Lung (tissue), 12 donors: ENCODE measurements around the gene CNGA4. TPM values are rescaled to one million over a fixed set of nuclear protein-coding genes. Genes with fewer than 3 reads are reported as not detected.

Source experiments
- ATAC-seq: fragments of 200-7000 bp; cut with Tn5 transposase; one replicate; pipeline ENCODE4 v1.9.1; 2020; ENCODE audit warnings: moderate number of reproducible peaks; ENCODE audit not compliant: insufficient read depth, low FRiP score
- DNase-seq, 3 donors: peaks; one replicate each; pipeline ENCODE4 v3.0.0-alpha.2; 2013 to 2017
- H3K27ac ChIP-seq, 2 donors: one replicate each; pipeline ENCODE4 v1.5.1; 2013; ENCODE audit warnings: mild to moderate bottlenecking in 2 of 2, moderate library complexity in 2 of 2, control low read depth in 1 of 2, inconsistent platforms in 1 of 2, low read depth in 1 of 2, low read length in 1 of 2
- H3K27me3 ChIP-seq, 3 donors: one replicate each; pipeline ENCODE4 v1.5.1; 2013; ENCODE audit warnings: low read length in 2 of 3; ENCODE audit not compliant: control insufficient read depth in 3 of 3, insufficient read depth in 3 of 3
- H3K36me3 ChIP-seq, 4 donors: one replicate each; pipeline ENCODE4 v1.5.1; 2013; ENCODE audit warnings: low read length in 4 of 4, mild to moderate bottlenecking in 1 of 4, moderate library complexity in 1 of 4; ENCODE audit not compliant: control insufficient read depth in 4 of 4, insufficient read depth in 4 of 4
- H3K4me1 ChIP-seq, 5 donors: one replicate each; pipeline ENCODE4 v1.5.1; 2013; ENCODE audit warnings: low read length in 5 of 5, mild to moderate bottlenecking in 2 of 5, moderate library complexity in 1 of 5; ENCODE audit not compliant: control insufficient read depth in 5 of 5, insufficient read depth in 5 of 5
- H3K4me3 ChIP-seq: one replicate; pipeline ENCODE4 v1.5.1; 2013; ENCODE audit warnings: mild to moderate bottlenecking, control low read depth, moderate library complexity
- H3K9ac ChIP-seq, 2 donors: one replicate each; pipeline ENCODE4 v1.5.1; 2013; ENCODE audit warnings: low read length in 2 of 2, control low read depth in 1 of 2; ENCODE audit not compliant: insufficient read depth in 1 of 2
- H3K9me3 ChIP-seq, 4 donors: one replicate each; pipeline ENCODE4 v1.5.1; 2013; ENCODE audit warnings: low read length in 3 of 4, mild to moderate bottlenecking in 1 of 4, moderate library complexity in 1 of 4; ENCODE audit not compliant: control insufficient read depth in 4 of 4, insufficient read depth in 3 of 4
- WGBS, 2 donors: extraction: QIAGEN DNeasy Blood & Tissue Kit; methylation state at CpG; one replicate each; pipeline ENCODE4 v1.1.7; 2013; 5-methylcytosine and 5-hydroxymethylcytosine counted together
- polyA plus RNA-seq, 2 donors: library from polyadenylated mRNA; stranded (reverse); fragments of 200-250 nt; gene quantifications; one replicate each; pipeline ENCODE4 v1.2.1, GENCODE V29; 2013
- total RNA-seq, 2 donors: library from RNA; depleted of rRNA in 1 of 2; stranded (reverse); fragments of >200 nt in 1 of 2; gene quantifications; one replicate each; pipeline ENCODE4 v1.2.1, GENCODE V29; 2014 to 2021
- TF ChIP-seq, protein P1 (sequence below): IDR thresholded peaks from 2 replicates; pipeline ENCODE4 v1.5.1; 2012; ENCODE audit warnings: mild to moderate bottlenecking; ENCODE audit errors: control extremely low read depth, extremely low read depth
- donor health status: control.
- donor health status: control.
- donor health status: Bipolar disorder and iron deficiency.
- donor health status: healthy.
- donor health status: DM: yes; HTN: yes; CAD: no.

Gene CNGA4
- total and polyA plus RNA-seq, 4 donors = 0.85 to 12.0 (median 4.6) TPM

DNA sequence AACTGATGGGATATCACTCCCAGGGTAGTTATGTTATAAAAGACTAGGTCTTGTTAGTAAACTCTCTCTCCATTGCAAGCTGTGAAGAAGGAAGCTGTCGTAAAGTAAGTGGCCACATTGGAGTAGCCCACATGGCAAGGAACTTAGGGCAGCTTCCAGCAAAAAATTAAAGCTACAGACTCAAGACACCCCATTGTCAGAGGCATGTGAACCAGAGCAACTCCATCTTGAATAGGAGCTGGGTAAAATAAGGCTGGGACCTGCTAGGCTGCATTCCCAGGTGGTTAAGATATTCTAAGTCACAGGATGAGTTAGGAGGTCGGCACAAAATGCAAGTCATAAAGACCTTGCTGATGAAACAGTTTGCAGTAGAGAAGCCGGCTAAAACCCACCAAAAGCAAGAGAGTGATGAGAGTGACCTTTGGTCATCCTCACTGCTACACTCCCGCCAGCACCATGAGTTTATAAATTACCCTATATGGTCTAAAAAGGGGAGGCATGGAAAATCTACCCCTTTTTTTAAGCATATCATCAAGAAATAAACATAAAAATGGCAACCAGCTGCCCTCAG lies 44.6 kb downstream of the CNGA4 start:
- no peak for DNase-seq
- no peaks in the 10 kb centered on the region for H3K9me3 ChIP-seq
- WGBS, 2 donors = 80% methylated on average over 4 of the region's 4 CpGs
- H3K36me3 ChIP-seq = no peaks in the 10 kb centered on the region
- no peak overlapping the region for H3K27ac ChIP-seq
- H3K27me3 ChIP-seq = peaks cover 0 to 8% (median 3%) of the 10 kb centered on the region in 3 donors
- no peak overlapping the region for H3K9ac ChIP-seq
- H3K4me3 ChIP-seq = no peak overlapping the region
- TF ChIP-seq, protein P1, sequence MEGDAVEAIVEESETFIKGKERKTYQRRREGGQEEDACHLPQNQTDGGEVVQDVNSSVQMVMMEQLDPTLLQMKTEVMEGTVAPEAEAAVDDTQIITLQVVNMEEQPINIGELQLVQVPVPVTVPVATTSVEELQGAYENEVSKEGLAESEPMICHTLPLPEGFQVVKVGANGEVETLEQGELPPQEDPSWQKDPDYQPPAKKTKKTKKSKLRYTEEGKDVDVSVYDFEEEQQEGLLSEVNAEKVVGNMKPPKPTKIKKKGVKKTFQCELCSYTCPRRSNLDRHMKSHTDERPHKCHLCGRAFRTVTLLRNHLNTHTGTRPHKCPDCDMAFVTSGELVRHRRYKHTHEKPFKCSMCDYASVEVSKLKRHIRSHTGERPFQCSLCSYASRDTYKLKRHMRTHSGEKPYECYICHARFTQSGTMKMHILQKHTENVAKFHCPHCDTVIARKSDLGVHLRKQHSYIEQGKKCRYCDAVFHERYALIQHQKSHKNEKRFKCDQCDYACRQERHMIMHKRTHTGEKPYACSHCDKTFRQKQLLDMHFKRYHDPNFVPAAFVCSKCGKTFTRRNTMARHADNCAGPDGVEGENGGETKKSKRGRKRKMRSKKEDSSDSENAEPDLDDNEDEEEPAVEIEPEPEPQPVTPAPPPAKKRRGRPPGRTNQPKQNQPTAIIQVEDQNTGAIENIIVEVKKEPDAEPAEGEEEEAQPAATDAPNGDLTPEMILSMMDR = no peak
- H3K4me1 ChIP-seq = no peaks in the 10 kb centered on the region
- no peak for ATAC-seq

DNA sequence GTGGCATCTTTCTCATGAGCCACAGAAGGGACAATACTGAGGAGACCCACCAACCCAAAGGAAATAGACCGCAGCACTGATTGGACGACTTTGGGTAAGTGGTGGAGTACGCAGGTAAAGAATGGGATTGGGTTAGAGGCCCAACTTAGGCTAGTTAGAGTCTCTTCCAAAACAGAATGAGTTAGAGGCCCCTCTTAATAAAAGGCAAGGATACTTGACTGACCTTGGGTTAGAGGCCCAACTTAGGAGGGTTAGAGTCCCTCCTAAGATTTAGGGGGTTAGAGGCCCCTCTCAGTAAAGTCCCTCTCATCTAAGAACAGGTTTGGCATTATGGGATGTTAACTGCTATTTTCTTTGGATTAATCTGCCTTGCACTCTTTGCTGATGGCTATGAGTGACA lies 45.4 kb downstream of the CNGA4 start:
- Histone ChIP-seq H3K9ac (no peak overlapping the region), H3K4me3 (no peak overlapping the region), H3K27ac (no peak overlapping the region), H3K4me1 (no peaks in the 10 kb centered on the region), H3K27me3 (peaks cover 0 to 8% (median 3%) of the 10 kb centered on the region in 3 donors), H3K36me3 (no peaks in the 10 kb centered on the region), H3K9me3 (no peaks in the 10 kb centered on the region)
- 86 to 90% methylated on average over 3 of the region's 3 CpGs for WGBS, 2 donors
- ATAC-seq (no peak), DNase-seq (no peak)
- TF ChIP-seq, protein P1 = no peak

DNA sequence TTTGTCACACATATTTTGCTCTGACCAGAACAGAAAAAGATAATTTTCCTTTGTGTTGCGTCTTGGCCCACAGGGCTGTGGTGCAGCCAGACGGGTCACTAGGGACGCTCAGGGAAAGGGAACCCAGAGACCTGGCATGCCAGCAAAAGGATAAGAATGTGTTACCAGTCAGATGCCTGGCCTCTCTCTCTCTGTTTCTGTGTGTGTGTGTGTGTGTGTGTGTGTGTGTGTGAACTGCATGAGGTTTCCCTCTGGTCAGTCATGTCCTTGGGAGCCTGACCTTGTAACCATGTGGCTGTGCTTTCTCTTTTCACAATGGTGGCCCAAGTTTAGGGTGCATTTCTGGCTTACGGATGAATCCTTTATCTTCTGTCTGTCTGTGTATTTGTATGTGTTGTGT lies 46.1 kb downstream of the CNGA4 start:
- no peak for ATAC-seq
- TF ChIP-seq, protein P1 = no peak
- 81 to 92% methylated on average over 4 of the region's 4 CpGs for WGBS, 2 donors
- Histone ChIP-seq H3K27ac (no peak overlapping the region), H3K27me3 (peaks cover 0 to 8% (median 3%) of the 10 kb centered on the region in 3 donors), H3K9ac (no peak overlapping the region), H3K4me1 (no peaks in the 10 kb centered on the region), H3K9me3 (no peaks in the 10 kb centered on the region), H3K4me3 (no peak overlapping the region), H3K36me3 (no peaks in the 10 kb centered on the region)
- no peak for DNase-seq

Other genes starting within 250 kb of the CNGA4 start
- under 1 TPM in 1 of 2 donors, not detected in 1; 0.06 TPM for gene OR56A4, start 232.1 kb upstream of the CNGA4 start, total RNA-seq
- not detected for gene OR56A4, start 232.1 kb upstream of the CNGA4 start, polyA plus RNA-seq
- gene OR56A1, start 208.3 kb upstream of the CNGA4 start, total RNA-seq = under 1 TPM in 1 of 2 donors, not detected in 1; 0.09 TPM
- not detected for gene OR56A1, start 208.3 kb upstream of the CNGA4 start, polyA plus RNA-seq
- not detected for gene OR56B4, start 131.4 kb upstream of the CNGA4 start, total RNA-seq
- not detected for gene OR56B4, start 131.4 kb upstream of the CNGA4 start, polyA plus RNA-seq
- gene OR52B2, start 68.8 kb upstream of the CNGA4 start, total RNA-seq = not detected
- gene OR52B2, start 68.8 kb upstream of the CNGA4 start, polyA plus RNA-seq = not detected
- gene OR52W1, start 39.9 kb upstream of the CNGA4 start, total RNA-seq = not detected
- gene OR52W1, start 39.9 kb upstream of the CNGA4 start, polyA plus RNA-seq = not detected
- not detected for gene C11orf42, start 33.5 kb upstream of the CNGA4 start, total RNA-seq
- not detected for gene C11orf42, start 33.5 kb upstream of the CNGA4 start, polyA plus RNA-seq
- gene FHIP1B, start 4.5 kb upstream of the CNGA4 start, total RNA-seq = 10 to 100 TPM; 42.0 to 43.4 TPM
- gene FHIP1B, start 4.5 kb upstream of the CNGA4 start, polyA plus RNA-seq = 10 to 100 TPM; 40.9 to 41.5 TPM
- not detected for gene CCKBR, start 20.7 kb downstream of the CNGA4 start, total RNA-seq
- gene CCKBR, start 20.7 kb downstream of the CNGA4 start, polyA plus RNA-seq = not detected
- 100 to 1,000 TPM in 1 of 2 donors, 10 to 100 TPM in 1; 23.2 to 122 TPM for gene CAVIN3, start 81.4 kb downstream of the CNGA4 start, total RNA-seq
- gene CAVIN3, start 81.4 kb downstream of the CNGA4 start, polyA plus RNA-seq = 100 to 1,000 TPM in 1 of 2 donors, 10 to 100 TPM in 1; 59.1 to 114 TPM
- 10 to 100 TPM; 19.3 to 69.5 TPM for gene SMPD1, start 151.4 kb downstream of the CNGA4 start, total RNA-seq
- gene SMPD1, start 151.4 kb downstream of the CNGA4 start, polyA plus RNA-seq = 10 to 100 TPM; 31.8 to 34.0 TPM
- 10 to 100 TPM; 38.9 to 42.0 TPM for gene APBB1, start 180.0 kb downstream of the CNGA4 start, total RNA-seq
- 10 to 100 TPM; 18.8 to 22.3 TPM for gene APBB1, start 180.0 kb downstream of the CNGA4 start, polyA plus RNA-seq
- 1 to 10 TPM; 2.3 to 3.5 TPM for gene HPX, start 201.9 kb downstream of the CNGA4 start, total RNA-seq
- 1 to 10 TPM in 1 of 2 donors, under 1 TPM in 1; 0.46 to 1.3 TPM for gene HPX, start 201.9 kb downstream of the CNGA4 start, polyA plus RNA-seq
- gene TRIM3, start 234.9 kb downstream of the CNGA4 start, total RNA-seq = 10 to 100 TPM; 28.4 to 29.0 TPM
- 10 to 100 TPM; 15.7 to 16.4 TPM for gene TRIM3, start 234.9 kb downstream of the CNGA4 start, polyA plus RNA-seq
- gene ARFIP2, start 242.2 kb downstream of the CNGA4 start, total RNA-seq = 10 to 100 TPM; 34.0 to 53.7 TPM
- gene ARFIP2, start 242.2 kb downstream of the CNGA4 start, polyA plus RNA-seq = 10 to 100 TPM; 41.9 to 51.1 TPM
- gene TIMM10B, start 242.4 kb downstream of the CNGA4 start, total RNA-seq = 10 to 100 TPM; 31.5 to 43.4 TPM
- 10 to 100 TPM; 20.5 to 32.6 TPM for gene TIMM10B, start 242.4 kb downstream of the CNGA4 start, polyA plus RNA-seq